ENCODE data around the gene COL4A2.

COL4A2 gene

GRCh38 chr13:110272651-110273050 is 34.4 kb upstream of the COL4A2 start:
- DNase-seq: no peak

GRCh38 chr13:110273254-110273653 is 33.8 kb upstream of the COL4A2 start:
- DNase-seq: no peak

- DNase-seq: no peak
Observed at GRCh38 chr13:110274687-110275086, 32.4 kb upstream of the COL4A2 start.

GRCh38 chr13:110275931-110276552 is 31.0 kb upstream of the COL4A2 start:
- no peak for DNase-seq

GRCh38 chr13:110276553-110276950 is 30.5 kb upstream of the COL4A2 start:
- DNase-seq: no peak

- no peak for DNase-seq
Observed at GRCh38 chr13:110277357-110277975, 29.6 kb upstream of the COL4A2 start.

- no peak for DNase-seq
Observed at GRCh38 chr13:110278859-110279258, 28.2 kb upstream of the COL4A2 start.

- DNase-seq: no peak
Observed at GRCh38 chr13:110279684-110280083, 27.4 kb upstream of the COL4A2 start.

GRCh38 chr13:110280231-110280813 is 26.8 kb upstream of the COL4A2 start:
- DNase-seq: no peak

GRCh38 chr13:110280985-110281688 is 25.9 kb upstream of the COL4A2 start:
- DNase-seq: no peak

GRCh38 chr13:110281736-110282135 is 25.3 kb upstream of the COL4A2 start:
- DNase-seq: no peak

GRCh38 chr13:110282316-110282841 is 24.7 kb upstream of the COL4A2 start:
- no peak for DNase-seq

GRCh38 chr13:110283736-110284517 is 23.2 kb upstream of the COL4A2 start:
- no peak for DNase-seq

- no peak for DNase-seq
Observed at GRCh38 chr13:110284779-110285484, 22.2 kb upstream of the COL4A2 start.

- no peak for DNase-seq
Observed at GRCh38 chr13:110285991-110286832, 20.9 kb upstream of the COL4A2 start.

GRCh38 chr13:110286833-110287819 is 20.0 kb upstream of the COL4A2 start:
- no peak for DNase-seq

GRCh38 chr13:110289174-110289573 is 17.9 kb upstream of the COL4A2 start:
- no peak for DNase-seq

- no peak for DNase-seq
Observed at GRCh38 chr13:110289661-110290060, 17.4 kb upstream of the COL4A2 start.

GRCh38 chr13:110290153-110290552 is 16.9 kb upstream of the COL4A2 start:
- DNase-seq: no peak

- DNase-seq: no peak
Observed at GRCh38 chr13:110290826-110291225, 16.3 kb upstream of the COL4A2 start.
